Iris pigment epithelial cell (primary cell): ENCODE data around the gene ZNF581.
A peak's percentile ranks its signal among the peaks of the same experiment; 100 is the strongest.

ENCODE experiments used
- DNase-seq: peaks from one replicate; pipeline ENCODE4 v3.0.0-alpha.2; 2011; ENCODE audit warnings: low read depth

Gene ZNF581

DNA sequence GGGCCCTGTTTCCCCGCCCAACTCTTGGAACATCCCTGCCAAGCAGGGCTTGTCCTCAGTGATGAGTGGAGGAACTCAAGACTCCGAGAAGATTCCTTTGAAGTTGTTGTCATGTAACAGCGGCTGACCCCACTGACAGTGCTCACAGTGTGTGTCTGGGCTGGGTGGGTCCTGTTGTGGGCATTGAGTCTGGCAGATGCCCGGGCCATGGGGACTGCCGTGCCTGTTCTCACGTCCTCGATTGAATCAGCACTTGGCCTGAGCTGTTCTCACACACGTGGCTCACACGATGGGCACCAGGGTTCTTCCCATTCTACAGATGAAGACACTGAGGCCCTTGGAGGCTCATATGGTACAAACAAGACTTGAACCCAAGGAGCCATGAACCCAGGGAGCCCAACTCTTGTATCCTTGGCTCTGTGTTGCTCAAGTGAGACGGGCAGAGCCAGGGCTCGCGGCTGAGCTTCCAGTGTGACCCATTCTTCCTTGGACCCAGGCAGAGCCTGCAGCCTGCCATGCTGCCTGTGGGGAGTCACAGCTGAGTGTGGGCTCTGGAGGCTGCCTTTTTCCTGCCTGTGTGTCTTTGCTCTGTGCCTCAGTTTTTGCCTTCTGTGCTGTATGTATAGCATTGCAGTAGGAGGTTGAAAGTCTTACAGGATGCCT lies 23.0 kb downstream of the ZNF581 start:
- no peak for DNase-seq

DNA sequence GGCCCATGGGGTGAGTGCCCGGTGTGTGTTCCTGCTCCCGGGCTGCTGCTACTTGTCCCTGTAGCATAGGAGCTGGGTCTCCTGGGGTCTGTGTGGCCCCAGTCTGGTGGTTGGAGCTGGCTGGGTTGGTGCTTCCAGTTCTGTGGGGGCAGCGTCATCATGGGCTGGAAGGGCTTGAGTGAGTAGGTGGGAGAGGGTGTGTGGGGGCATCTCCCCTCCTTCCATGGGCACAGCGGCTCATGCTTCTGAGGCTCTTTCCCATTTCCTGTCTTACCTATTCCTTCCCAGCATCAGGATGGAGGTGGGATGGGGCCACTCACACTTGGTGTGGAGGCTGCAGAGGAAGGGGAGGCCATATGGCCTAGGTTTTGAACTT lies 23.5 kb downstream of the ZNF581 start:
- DNase-seq = no peak

DNA sequence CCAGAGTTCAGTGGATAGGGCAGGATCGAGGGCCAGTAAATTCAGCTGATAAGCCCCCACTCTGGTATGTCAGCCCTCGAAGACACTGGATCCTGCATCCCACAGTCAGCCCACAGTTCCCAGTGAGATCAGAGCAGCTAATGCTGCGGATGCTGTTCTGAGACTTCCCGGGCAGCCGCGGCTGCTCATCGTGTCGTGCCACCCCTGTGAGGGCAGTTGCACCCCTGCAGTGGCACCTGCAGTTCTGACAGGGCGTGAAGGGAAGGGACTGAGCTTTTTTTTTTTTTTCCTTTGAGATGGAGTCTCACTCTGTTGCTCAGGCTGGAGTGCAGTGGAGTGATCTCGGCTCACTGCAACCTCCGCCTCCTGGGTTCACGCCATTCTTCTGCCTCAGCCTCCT lies 24.1 kb downstream of the ZNF581 start:
- DNase-seq = no peak

DNA sequence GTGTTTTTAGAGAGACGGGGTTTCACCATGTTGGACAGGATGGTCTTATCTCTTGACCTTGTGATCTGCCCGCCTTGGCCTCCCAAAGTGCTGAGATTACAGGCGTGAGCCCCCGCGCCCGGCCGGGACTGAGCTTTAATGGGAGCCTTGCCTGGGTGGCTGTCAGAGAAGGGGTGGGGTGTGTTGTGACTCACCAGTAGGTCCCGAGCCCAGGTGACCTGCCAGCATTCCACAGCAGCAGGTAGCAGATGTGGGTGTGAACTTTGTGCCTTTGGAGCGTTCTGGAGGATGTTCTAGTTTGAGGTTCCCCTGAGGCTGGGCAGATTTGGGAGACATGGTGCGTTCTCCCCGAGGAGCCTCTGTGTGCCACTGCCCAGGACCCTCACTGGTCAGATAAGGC lies 24.5 kb downstream of the ZNF581 start:
- DNase-seq = no peak

DNA sequence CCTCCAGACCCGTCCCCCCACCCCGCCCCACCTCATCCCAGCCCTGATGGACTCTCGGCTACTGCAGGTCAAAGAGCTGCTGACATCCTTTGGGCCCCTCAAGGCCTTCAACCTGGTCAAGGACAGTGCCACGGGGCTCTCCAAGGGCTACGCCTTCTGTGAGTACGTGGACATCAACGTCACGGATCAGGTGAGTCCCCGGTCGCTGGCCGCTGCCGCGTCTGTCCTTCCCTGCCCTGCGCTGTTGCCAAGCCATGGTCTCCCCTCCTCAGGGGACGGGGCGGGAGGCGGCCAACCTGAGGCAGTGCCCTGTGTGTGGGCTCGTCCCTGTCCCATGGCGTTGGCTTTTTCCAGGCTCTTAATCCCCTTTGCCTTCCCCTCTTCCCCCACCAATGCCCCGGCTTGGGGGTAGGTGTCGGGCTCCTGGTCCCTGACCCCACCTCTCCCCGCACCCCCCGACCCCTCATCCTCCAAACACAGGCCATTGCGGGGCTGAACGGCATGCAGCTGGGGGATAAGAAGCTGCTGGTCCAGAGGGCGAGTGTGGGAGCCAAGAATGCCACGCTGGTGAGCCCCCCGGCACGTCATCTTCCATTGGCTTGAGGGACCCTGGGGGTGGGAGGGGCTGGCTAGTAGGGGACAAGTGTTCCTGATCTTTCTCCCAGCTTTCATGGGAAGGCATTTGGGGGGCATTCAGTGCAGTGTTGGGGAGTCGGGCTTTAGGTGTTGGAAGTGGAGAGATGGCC lies 25.3 kb downstream of the ZNF581 start:
- no peak for DNase-seq

DNA sequence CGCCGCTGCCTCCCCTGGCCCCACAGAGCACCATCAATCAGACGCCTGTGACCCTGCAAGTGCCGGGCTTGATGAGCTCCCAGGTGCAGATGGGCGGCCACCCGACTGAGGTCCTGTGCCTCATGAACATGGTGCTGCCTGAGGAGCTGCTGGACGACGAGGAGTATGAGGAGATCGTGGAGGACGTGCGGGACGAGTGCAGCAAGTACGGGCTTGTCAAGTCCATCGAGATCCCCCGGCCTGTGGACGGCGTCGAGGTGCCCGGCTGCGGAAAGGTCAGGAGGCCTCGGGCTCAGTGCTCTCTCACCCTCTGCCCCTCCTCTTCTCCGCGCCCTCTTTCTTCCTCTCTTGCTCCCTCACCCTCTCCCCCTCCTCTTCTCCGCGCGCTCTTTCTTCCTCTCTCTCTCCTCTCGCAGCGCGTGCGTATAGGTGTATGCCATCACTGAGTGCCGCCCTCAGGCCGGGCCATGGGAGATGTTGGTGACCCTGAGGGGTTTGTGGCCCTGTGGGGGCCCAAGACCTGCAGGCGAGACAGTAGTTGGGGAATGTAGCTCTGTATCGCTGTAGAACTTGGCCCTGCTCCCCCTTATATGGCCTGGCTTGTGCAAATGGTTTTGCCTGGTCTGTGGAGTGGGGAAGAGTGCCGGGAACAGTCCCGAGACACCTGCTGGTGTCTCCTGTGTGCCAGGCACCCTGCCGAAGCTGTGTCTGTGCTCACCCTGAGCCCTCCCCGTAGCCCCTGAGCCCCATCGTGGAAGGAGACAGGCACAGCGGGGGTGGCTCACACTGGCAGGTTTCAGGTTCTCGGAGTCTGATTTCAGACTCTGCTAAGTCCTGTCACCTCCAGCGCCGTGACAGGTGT lies 26.2 kb downstream of the ZNF581 start:
- DNase-seq = no peak

DNA sequence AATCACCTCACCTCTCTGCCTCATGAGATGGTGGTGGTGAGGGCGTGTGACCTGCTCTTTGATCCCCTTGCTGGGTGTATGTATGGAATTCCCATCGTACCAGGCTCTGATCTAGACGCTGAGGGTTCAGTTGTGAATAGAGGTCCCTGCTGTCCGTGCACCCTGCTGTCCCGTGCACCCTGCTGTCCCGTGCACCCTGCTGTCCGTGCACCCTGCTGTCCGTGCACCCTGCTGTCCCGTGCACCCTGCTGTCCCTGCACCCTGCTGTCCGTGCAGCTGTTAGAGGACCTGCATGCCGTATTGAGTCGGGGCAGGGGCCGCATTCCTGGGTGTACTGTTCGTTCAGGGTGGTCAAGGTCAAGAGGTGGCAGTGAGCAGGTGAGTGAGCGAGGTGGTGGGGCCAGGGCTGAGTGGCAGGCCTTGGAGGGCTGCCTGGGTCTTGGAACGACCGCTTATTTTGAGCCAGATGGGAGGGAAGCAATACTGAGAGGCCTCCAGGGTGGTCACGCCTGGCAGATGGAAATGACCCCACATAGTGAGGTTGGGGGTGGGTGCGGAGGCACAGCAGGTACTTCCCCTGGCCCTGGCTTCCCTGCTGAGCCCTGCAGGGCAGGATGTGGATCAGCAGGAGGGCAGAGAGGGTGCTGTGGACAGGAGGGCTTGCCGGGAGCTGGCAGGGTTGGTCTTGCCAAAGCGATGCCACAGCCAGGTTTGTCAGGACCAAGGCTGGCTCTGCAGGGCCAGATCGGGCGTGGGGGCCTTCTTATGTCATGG lies 27.0 kb downstream of the ZNF581 start:
- peak; percentile 19 for DNase-seq

DNA sequence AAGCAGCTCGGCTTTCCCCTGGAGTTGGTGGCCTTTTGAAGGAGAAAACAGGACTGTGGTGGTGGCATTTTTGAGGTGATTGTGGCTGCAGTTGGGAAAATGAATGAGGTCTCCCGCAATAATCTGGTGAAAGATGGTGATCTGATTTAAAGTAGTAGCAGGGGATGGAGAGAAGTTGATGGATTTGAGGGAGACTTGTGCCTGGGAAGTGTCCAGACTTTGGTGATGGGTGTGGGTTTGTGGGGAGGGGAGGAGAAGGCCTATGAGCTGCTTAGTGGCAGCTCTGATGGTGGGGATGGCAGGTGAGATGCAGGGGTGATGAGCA lies 27.6 kb downstream of the ZNF581 start:
- DNase-seq = no peak

DNA sequence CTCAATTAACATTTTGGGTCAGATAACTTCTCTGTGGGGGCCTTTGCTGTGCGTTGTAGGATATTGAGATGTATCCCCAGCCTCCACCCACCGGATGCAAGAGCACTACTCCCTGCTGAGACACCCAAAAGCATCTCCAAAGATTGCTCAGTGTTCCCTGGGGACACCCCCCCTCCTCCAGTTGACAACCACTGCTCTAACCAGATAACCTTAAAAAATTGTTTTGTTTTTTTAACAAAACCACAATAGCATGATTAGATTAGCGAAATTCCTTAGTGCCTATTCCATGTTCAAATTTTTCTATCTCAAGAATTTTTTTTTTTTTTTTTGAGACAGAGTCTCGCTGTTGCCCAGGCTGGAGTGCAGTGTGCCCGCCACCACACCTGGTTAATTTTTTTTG lies 29.0 kb downstream of the ZNF581 start:
- DNase-seq = peak; percentile 37

DNA sequence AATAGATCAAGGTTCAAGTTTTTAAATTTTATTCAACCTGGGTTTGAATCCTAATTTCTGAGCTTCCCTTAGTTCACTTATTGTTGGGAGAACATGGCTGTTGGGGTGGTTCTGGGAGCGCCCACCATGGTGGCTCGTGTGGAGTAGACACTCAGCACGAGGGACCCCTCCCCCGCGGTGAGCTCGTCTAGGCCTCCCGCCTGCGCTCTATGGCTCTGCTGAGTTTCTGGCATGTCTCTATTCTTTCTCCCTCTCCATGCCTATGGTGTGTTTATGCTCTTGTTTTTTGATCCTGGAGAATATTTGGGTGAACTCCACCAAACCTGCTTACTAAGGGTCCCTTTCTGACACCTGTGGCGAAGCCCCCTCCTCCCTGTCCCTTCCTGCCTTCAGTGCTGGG lies 30.0 kb downstream of the ZNF581 start:
- DNase-seq = no peak

DNA sequence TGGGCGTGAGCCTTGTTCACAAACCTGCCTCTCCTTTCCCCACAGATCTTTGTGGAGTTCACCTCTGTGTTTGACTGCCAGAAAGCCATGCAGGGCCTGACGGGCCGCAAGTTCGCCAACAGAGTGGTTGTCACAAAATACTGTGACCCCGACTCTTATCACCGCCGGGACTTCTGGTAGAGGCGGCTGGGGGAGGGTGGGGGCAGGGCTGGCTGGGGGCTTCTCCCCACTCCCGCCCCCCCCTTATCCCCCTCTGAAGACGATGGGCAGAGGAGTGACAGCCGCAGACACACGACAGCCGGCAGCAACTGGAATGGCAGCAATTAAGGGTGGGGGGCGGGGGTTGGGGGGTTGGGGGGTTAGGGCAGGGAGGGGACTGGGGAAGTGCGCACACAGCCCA lies 30.4 kb downstream of the ZNF581 start:
- no peak for DNase-seq

DNA sequence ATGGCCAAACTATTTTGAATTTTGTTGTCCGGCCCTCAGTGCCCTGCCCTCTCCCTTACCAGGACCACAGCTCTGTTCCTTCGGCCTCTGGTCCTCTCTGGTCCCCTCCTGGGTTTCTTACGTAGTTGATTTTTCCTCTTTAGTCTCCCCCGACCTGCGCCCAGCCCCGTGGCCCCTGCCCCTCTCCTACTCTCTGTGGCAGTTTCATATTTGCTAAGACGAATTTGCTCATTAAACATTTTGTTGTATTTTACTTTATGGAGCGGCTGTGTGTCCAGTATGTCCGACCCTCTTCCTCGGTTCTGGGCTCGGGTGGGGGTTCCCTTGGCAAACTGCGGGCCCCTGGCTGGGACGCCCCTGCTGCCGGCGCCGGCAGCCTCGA lies 31.0 kb downstream of the ZNF581 start:
- no peak for DNase-seq

DNA sequence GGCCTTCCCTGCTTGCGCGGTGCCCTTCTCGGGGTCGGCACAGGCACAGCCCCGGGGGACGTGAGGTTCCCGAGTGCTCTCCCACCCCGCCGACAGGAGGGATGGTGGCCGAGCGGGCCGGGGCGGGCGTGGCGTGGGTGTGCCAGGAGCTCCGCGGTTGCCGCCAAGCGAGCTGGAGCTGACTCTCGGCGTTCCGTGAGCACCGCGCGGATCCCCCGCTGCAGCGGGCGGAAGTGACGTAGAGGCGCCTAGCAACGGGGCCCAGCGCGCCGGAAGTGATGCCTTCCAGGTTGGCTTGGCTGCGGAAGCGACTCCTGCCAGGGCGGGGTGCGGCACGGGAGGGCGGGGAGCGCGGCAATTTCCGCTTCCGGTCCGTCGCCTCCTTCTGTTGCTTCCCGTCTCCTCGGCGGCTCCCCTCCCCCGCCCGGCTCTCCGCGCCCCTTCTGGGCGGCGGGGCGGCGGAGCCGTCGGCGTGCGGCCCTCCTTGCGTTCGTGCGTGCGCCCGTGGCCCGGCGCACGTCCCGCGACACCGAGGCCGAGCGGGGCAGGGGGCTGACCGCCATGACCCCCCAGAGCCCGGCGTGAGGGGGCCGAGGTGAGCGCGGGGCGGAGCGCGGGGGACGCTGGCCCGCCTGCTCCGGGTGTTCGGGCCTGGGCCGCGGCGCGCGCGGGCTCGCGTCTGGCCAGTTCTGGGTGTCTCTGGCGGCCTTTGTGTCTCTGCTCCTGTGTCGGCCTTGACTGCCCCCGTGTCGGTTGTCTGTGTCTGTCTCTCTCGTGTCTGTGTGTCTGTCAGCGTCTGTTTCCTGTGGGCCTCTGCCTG lies 31.6 kb downstream of the ZNF581 start, which contains the start of gene EPN1:
EPN1 (plus strand) TSS at position 386 of the 820 bp plus-strand sequence. CDS start 3,402 bp downstream, outside the sequence.
- peak; percentile 96 for DNase-seq

DNA sequence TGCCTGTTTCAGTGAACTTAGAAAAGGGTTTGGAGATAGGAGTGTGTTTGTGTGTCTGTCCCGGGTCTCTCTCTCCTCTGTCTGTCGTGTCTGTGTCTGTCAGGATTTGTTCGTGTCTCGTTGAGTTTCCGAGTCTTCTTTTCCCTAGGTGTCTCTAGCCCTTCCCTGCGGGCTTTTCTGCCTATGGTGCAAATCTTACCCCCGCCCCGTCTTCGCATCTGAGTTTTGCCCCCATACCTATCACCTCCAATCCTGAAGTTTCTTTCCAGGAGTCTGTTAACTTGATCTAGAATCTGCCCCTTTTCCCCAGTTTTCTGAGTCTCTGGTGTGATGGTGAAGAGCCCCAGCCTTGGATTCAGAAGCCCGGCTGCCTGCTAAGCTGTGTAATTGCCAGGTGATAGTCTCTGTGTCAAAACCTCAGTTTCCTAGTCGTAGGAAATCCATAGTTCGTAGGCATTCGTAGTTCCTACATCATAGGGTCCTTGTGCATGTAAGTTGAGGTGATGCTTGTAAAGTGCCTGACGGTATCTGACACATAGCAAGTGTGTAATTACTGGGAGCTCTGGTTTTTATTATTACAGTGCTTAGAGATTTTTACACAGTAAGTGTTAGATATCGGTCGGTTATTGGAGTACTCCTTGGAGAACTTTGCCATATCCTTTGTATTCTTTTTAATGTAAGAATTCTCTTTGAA lies 32.4 kb downstream of the ZNF581 start:
- peak; percentile 10 for DNase-seq

DNA sequence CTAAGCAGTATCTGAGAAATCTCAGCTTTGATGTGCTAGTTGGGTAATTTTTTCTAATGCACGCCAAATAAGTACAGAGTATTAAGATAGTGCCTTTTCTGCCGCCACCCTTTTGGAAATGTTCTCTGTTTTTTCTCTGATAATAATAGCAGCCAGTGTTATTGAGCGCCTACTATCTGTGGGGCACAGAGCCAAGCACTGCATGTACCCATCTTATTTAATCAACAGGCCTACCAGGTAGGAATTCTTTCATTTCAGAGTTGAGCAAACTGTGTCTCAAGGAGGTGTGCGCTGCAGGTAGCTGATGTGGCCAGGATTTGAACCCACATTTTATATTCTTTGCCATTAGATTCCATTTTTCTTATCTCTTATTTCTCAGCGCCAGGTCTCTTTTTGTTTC lies 32.9 kb downstream of the ZNF581 start:
- peak; percentile 17 for DNase-seq

DNA sequence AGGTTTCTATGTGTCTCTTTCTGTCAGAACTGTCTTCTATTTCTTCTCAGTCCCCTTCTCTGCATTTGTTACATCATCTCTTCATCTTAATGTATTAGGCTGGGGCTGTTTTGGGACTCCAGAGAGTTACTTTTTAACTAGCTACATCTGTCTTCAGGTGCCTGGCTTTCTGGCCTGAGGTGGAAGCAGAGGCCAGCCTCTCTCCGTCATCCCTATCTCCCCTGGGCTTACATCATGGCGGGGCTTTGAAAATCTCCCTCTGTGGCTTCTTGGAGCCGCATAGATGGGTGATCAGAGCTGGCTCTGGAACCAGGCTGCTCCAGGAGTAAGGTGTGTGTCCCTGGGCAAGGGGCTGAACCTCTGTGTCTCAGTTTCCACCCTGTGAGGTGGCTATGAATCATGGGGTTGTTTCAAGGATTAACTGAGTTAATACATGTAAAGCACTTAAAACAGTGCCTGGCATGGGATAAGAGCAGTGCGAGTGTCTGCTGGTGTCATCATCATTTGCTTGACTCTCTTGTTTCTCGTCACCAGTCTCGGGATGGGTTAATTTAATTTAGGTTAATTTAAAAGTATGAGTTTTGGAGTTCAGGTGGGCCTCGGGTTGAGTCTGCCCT lies 33.5 kb downstream of the ZNF581 start:
- DNase-seq = peak; percentile 9

DNA sequence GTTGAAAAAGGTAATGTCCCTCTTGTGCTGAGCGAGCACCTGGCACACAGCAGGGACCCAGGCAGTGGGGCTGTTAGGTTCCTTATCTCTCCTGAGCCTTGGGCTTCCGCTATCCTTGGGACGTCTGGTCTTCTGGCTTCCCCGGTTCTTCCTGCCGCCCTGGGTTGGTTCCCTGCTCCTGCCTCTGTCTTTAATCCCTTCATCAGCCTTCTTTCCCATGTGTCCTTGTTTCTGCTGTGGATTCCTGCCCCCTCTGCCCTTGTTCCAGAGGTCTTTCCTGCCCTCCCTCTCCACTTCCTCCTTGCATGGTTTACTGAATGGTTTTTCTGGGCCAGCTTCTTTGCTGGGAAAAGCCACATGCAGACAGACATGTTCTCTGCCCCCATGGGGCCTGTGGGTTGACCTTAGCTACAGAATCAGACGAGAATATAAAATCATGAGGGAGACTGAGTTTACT lies 34.2 kb downstream of the ZNF581 start:
- DNase-seq = no peak

DNA sequence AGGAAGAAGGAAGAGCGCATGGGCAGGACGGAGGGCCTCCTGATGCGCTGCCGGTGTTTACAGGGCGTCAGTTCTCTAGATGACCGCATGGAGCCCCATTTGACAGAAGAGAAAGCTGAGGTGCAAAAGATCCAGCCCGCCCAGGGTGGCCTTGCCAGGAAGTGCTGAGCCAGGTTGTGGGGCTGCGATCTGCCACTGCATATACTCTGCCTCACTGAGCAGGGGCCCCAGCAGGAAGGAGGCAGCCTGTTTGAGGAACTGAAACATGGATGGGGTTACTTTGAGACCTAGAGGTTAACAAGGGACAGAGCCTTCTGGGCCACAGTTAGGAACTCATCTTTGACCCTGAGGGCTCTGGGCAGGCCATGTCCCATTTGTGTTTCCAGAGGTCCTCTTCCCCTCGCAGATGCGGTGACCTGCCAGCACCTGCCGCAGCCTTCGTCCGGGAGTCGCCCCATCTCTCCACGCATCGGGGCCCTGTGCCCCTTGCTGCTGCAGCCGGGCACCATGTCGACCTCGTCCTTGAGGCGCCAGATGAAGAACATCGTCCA lies 34.7 kb downstream of the ZNF581 start:
- DNase-seq = no peak

DNA sequence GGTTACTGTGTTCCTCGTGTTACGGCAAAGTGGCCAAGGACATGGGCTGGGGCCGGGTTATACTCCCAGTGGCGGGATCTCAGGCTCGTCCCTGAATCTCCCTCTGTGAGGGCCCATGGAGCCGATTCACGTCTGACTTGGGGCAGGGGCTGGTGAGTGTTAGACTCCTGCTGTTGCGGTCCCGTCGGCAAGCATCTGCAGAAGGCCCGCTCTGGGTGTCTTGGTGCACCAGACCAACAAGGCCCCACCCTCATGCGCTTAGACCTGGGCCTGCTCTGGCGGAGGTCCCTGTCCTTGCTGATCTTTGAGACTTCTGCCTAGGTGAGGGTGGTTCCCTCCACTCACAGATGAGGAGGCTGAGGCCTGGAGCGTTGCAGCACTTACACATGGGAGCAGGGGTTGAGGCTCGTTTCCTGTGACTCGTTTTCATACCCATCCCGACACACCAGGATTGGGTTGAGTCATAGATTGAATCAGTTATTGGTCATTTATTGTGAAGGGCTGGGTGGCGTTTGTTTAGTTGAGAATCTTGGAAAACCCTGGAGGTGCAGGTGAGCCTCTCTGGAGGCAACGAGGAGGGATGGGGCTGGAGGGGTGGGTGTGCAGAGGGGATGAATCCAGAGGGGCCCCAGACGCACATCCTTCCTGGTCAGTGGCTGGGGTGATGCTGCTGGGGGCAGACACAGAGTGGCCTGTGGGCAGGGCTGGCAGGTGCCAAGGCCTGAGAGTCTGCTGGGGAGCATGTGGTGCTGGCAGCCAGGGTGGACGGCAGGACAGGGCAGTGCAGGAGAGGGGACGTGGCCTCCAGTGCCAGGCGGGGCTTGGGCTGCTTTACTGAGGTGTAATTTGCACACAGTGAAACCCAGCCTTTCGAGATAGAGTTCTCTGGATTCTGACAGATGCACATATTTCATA lies 36.2 kb downstream of the ZNF581 start:
- peak; percentile 39 for DNase-seq
